ENCODE data around the gene SORL1. TPM values are rescaled to one million over a fixed set of nuclear protein-coding genes. Genes with fewer than 3 reads are reported as not detected.

SORL1 gene
- total RNA-seq, 1 experiment from 2014 or later, result 68.3 TPM

- peaks cover 8 to 24% of the 10 kb centered on the region in 2 experiments; a peak in 3 of 4 replicates for H3K4me1 Mint-ChIP-seq
- H3K9me3 Mint-ChIP-seq, result no peaks in the 10 kb centered on the region
- Histone ChIP-seq H3K23me2 (ENCODE audit: insufficient read length, low read depth, low read length, poor library complexity, severe bottlenecking) (no peaks in the 10 kb centered on the region), H3K9ac (ENCODE audit: extremely low read depth, insufficient read length, low read length) (no peak overlapping the region), H3K79me2 (ENCODE audit: insufficient read depth, low read length) (no peaks in the 10 kb centered on the region), H3T11ph (ENCODE audit: low read length) (no peak overlapping the region), H3K4me2 (ENCODE audit: insufficient read depth, insufficient read length, low read length) (no peak overlapping the region), H2AFZ (ENCODE audit: low read length) (no peak overlapping the region), H3K9me3 (ENCODE audit: control insufficient read depth, low read depth, low read length) (no peaks in the 10 kb centered on the region), H2BK20ac (ENCODE audit: low read depth, low read length, poor library complexity, severe bottlenecking) (no peak overlapping the region), H3K4ac (ENCODE audit: low read depth, low read length) (no peak overlapping the region), H2BK120ac (ENCODE audit: low read depth, low read length, poor library complexity, severe bottlenecking) (no peak overlapping the region), H2AK5ac (ENCODE audit: insufficient read length, low read length) (no peak overlapping the region), H2BK5ac (ENCODE audit: insufficient read length, low read length) (no peak overlapping the region), H3K4me1 (ENCODE audit: insufficient read depth, low read length) (no peaks in the 10 kb centered on the region), H3K27ac (ENCODE audit: insufficient read length, low read depth, low read length) (no peak overlapping the region), H3K79me1 (ENCODE audit: insufficient read depth, low read depth, low read length, poor library complexity, severe bottlenecking) (no peaks in the 10 kb centered on the region), H3K14ac (ENCODE audit: insufficient read depth, low read length) (no peak overlapping the region), H3K27me3 (ENCODE audit: insufficient read depth, low read length) (0 out of 2 replicates have a peak, but pooled peaks cover 2% of the 10 kb centered on the region), H4K20me1 (ENCODE audit: control insufficient read depth, insufficient read depth, insufficient read length) (no peaks in the 10 kb centered on the region), H4K91ac (ENCODE audit: insufficient read length, low read depth, low read length) (no peak overlapping the region), H3K56ac (ENCODE audit: insufficient read length, low read depth, low read length) (no peak overlapping the region), H2BK12ac (ENCODE audit: insufficient read length, low read depth, low read length) (no peak overlapping the region), H2BK15ac (ENCODE audit: low read depth, low read length) (no peak overlapping the region), H4K5ac (ENCODE audit: insufficient read length, low read depth, low read length) (no peak overlapping the region), H3K18ac (ENCODE audit: insufficient read length, low read depth, low read length) (no peak overlapping the region), H4K8ac (replicated peaks; ENCODE audit: insufficient read length, low read depth, low read length) (no peak overlapping the region), H3K23ac (ENCODE audit: insufficient read length, low read depth, low read length) (no peak overlapping the region)
- DNase-seq, result no peak
- TF ChIP-seq, protein P1, sequence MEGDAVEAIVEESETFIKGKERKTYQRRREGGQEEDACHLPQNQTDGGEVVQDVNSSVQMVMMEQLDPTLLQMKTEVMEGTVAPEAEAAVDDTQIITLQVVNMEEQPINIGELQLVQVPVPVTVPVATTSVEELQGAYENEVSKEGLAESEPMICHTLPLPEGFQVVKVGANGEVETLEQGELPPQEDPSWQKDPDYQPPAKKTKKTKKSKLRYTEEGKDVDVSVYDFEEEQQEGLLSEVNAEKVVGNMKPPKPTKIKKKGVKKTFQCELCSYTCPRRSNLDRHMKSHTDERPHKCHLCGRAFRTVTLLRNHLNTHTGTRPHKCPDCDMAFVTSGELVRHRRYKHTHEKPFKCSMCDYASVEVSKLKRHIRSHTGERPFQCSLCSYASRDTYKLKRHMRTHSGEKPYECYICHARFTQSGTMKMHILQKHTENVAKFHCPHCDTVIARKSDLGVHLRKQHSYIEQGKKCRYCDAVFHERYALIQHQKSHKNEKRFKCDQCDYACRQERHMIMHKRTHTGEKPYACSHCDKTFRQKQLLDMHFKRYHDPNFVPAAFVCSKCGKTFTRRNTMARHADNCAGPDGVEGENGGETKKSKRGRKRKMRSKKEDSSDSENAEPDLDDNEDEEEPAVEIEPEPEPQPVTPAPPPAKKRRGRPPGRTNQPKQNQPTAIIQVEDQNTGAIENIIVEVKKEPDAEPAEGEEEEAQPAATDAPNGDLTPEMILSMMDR (conservative IDR thresholded peaks at IDR 0.05), result no peak
- 0 out of 7 replicates have a peak overlapping the region, but pooled peaks of 1 of the 3 experiments have one; percentile 22 for H3K27ac Mint-ChIP-seq
- peaks cover 34 to 98% (median 88%) of the 10 kb centered on the region in 3 experiments; a peak in 6 of 7 replicates for H3K36me3 Mint-ChIP-seq (ENCODE audit: insufficient read depth in 1 of 3, low read depth in 3 of 3)
- no peak overlapping the region for H3K4me3 Mint-ChIP-seq
- H3K27me3 Mint-ChIP-seq (ENCODE audit: low read depth), result no peaks in the 10 kb centered on the region
- WGBS (ENCODE audit: extremely low coverage, insufficient read length, low lambda C conversion rate), result no CpG with 5 or more reads among the region's 4 CpGs
Observed at GRCh38 chr11:121613724-121614123, 161.6 kb downstream of the SORL1 start.

All from H9 (cell line).